Loucy (cell line): ENCODE data around the gene TPRG1.

Source experiments
- H2AFZ ChIP-seq: fragments of 200-600 bp; sonication (generic); 2 replicates; pipeline ENCODE4 v1.6.0; 2016; ENCODE audit warnings: antibody characterized with exemption, mild to moderate bottlenecking, low read length, moderate library complexity
- H3F3A ChIP-seq: fragments of 200-600 bp; 2 replicates; pipeline ENCODE4 v1.6.0; 2016; ENCODE audit warnings: antibody characterized with exemption, low read depth, mild to moderate bottlenecking
- H3K27me3 ChIP-seq: fragments of 200-600 bp; sonication (generic); 2 replicates; pipeline ENCODE4 v1.6.1; 2014; ENCODE audit warnings: low read length, mild to moderate bottlenecking; ENCODE audit not compliant: insufficient read depth, poor library complexity, severe bottlenecking
- H3K36me3 ChIP-seq: fragments of 200-600 bp; sonication (generic); 2 replicates; pipeline ENCODE4 v1.6.1; 2016; ENCODE audit warnings: low read length; ENCODE audit not compliant: insufficient read depth
- H3K4me1 ChIP-seq: fragments of 200-600 bp; sonication (generic); 2 replicates; pipeline ENCODE4 v1.5.1; 2014; ENCODE audit warnings: low read length, mild to moderate bottlenecking; ENCODE audit not compliant: insufficient read depth, poor library complexity, severe bottlenecking
- H3K4me2 ChIP-seq: fragments of 200-600 bp; sonication (generic); 2 replicates; pipeline ENCODE4 v1.6.0; 2014; ENCODE audit warnings: antibody characterized with exemption, low read length, low read depth, mild to moderate bottlenecking; ENCODE audit not compliant: poor library complexity, severe bottlenecking
- H3K4me3 ChIP-seq: fragments of 200-600 bp; sonication (generic); 2 replicates; pipeline ENCODE4 v1.5.1; 2014; ENCODE audit warnings: low read length, mild to moderate bottlenecking, mixed read lengths; ENCODE audit not compliant: poor library complexity, severe bottlenecking
- H3K79me2 ChIP-seq: fragments of 200-600 bp; sonication (generic); 2 replicates; pipeline ENCODE4 v1.6.1; 2014; ENCODE audit warnings: low read length; ENCODE audit not compliant: insufficient read depth
- H3K9ac ChIP-seq: fragments of 200-600 bp; sonication (generic); 2 replicates; pipeline ENCODE4 v1.6.0; 2014; ENCODE audit warnings: mild to moderate bottlenecking, low read depth, low read length, moderate library complexity; ENCODE audit not compliant: poor library complexity, severe bottlenecking
- H3K9me2 ChIP-seq: fragments of 200-600 bp; sonication (generic); replicated peaks from 2 replicates; pipeline ENCODE4 v1.6.1; 2016; ENCODE audit warnings: low read depth, low read length, mixed read lengths
- H3K9me3 ChIP-seq: fragments of 200-600 bp; sonication (generic); 2 replicates; pipeline ENCODE4 v1.6.1; 2014; ENCODE audit warnings: mild to moderate bottlenecking, antibody characterized with exemption, low read length, low read depth; ENCODE audit not compliant: insufficient read depth
- H4K20me1 ChIP-seq: fragments of 200-600 bp; sonication (generic); 2 replicates; pipeline ENCODE4 v1.6.0; 2014; ENCODE audit warnings: antibody characterized with exemption, low read length, mild to moderate bottlenecking; ENCODE audit not compliant: insufficient read depth, poor library complexity, severe bottlenecking
- CTCF ChIP-seq: fragments of 200-600 bp; sonication (generic); conservative IDR thresholded peaks from 2 replicates; pipeline ENCODE4 v1.5.1; 2014; ENCODE audit warnings: mild to moderate bottlenecking, antibody characterized with exemption, low read length
- EZH2phosphoT487 ChIP-seq: fragments of 200-600 bp; IDR thresholded peaks from 2 replicates; pipeline ENCODE4 v1.6.1; 2018; ENCODE audit warnings: antibody characterized with exemption, mild to moderate bottlenecking, moderate library complexity, borderline replicate concordance

Gene TPRG1

GRCh38 chr3:189210251-189210770, 38.5 kb downstream of the TPRG1 start:
- Histone ChIP-seq H3K4me1 (peaks cover 3% of the 10 kb centered on the region), H3K27me3 (no peaks in the 10 kb centered on the region), H3F3A (no peaks in the 10 kb centered on the region)

GRCh38 chr3:189212681-189213080, 40.9 kb downstream of the TPRG1 start:
- Histone ChIP-seq H3K9me2 (no peaks in the 10 kb centered on the region), H3F3A (no peaks in the 10 kb centered on the region), H3K27me3 (no peaks in the 10 kb centered on the region), H3K4me1 (peaks cover 3% of the 10 kb centered on the region), H3K9ac (no peak overlapping the region), H3K9me3 (no peaks in the 10 kb centered on the region), H3K4me2 (no peak overlapping the region), H3K36me3 (no peaks in the 10 kb centered on the region), H3K79me2 (no peaks in the 10 kb centered on the region), H3K4me3 (no peak overlapping the region), H2AFZ (no peak overlapping the region), H4K20me1 (no peaks in the 10 kb centered on the region)
- TF ChIP-seq EZH2phosphoT487 (no peak), CTCF (no peak)

More at GRCh38 chr3:189210251-189210770, 38.5 kb downstream of the TPRG1 start:
- Histone ChIP-seq H3K9me2 (no peaks in the 10 kb centered on the region), H3K9ac (no peak overlapping the region), H3K4me2 (no peak overlapping the region), H3K79me2 (no peaks in the 10 kb centered on the region), H3K9me3 (no peaks in the 10 kb centered on the region), H3K4me3 (no peak overlapping the region), H3K36me3 (no peaks in the 10 kb centered on the region), H2AFZ (no peak overlapping the region), H4K20me1 (no peaks in the 10 kb centered on the region)
- TF ChIP-seq CTCF (no peak), EZH2phosphoT487 (no peak)

- Histone ChIP-seq H3K4me2 (no peak overlapping the region), H3K9me3 (no peaks in the 10 kb centered on the region), H3K36me3 (no peaks in the 10 kb centered on the region), H3F3A (no peaks in the 10 kb centered on the region), H2AFZ (no peak overlapping the region), H3K4me3 (no peak overlapping the region), H3K9me2 (no peaks in the 10 kb centered on the region), H3K27me3 (no peaks in the 10 kb centered on the region), H4K20me1 (no peaks in the 10 kb centered on the region), H3K4me1 (peaks cover 3% of the 10 kb centered on the region), H3K9ac (no peak overlapping the region), H3K79me2 (no peaks in the 10 kb centered on the region)
- no peak for TF ChIP-seq EZH2phosphoT487
- no peak for TF ChIP-seq CTCF
These were observed 42.9 kb downstream of the TPRG1 start for GRCh38 chr3:189214651-189215050.
